ENCODE results near the gene MTRFR.

DNA sequence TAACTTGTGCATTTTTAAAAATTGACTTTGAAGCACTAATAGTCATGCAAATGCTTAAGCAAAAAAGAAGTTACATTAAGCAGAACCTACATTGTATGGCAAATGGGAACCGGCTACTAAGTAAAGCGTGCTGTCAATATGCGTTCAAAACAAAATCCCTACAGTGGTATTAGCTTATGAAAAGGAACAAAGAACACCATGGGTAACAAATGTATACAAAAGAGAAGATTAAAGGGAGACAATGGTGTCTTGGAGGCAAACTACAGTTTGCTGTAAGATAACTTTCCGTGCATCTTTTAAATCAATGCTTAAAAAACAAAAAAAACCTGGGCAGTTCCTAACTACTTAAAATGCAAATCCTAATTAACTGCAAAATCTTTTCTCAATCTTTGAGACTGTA is 28.0 kb downstream of the MTRFR start:
- TF ChIP-seq, protein P1, sequence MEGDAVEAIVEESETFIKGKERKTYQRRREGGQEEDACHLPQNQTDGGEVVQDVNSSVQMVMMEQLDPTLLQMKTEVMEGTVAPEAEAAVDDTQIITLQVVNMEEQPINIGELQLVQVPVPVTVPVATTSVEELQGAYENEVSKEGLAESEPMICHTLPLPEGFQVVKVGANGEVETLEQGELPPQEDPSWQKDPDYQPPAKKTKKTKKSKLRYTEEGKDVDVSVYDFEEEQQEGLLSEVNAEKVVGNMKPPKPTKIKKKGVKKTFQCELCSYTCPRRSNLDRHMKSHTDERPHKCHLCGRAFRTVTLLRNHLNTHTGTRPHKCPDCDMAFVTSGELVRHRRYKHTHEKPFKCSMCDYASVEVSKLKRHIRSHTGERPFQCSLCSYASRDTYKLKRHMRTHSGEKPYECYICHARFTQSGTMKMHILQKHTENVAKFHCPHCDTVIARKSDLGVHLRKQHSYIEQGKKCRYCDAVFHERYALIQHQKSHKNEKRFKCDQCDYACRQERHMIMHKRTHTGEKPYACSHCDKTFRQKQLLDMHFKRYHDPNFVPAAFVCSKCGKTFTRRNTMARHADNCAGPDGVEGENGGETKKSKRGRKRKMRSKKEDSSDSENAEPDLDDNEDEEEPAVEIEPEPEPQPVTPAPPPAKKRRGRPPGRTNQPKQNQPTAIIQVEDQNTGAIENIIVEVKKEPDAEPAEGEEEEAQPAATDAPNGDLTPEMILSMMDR (IDR thresholded peaks at IDR 0.05; ENCODE audit: low read depth, low read length, missing input control) = no peak
- TF ChIP-seq, protein P2, sequence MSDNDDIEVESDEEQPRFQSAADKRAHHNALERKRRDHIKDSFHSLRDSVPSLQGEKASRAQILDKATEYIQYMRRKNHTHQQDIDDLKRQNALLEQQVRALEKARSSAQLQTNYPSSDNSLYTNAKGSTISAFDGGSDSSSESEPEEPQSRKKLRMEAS (IDR thresholded peaks at IDR 0.05) = no peak
- TF ChIP-seq FOXA1 (IDR thresholded peaks at IDR 0.05) = no peak
- no peak for TF ChIP-seq EGR1 (IDR thresholded peaks at IDR 0.05; ENCODE audit: low read depth in 2 of 2)
- TF ChIP-seq HNF4G (IDR thresholded peaks at IDR 0.05) = no peak
- TF ChIP-seq JUND (IDR thresholded peaks at IDR 0.05) = no peak
